ENCODE data around the gene TDRD7. TPM values are rescaled to one million over a fixed set of nuclear protein-coding genes. Genes with fewer than 3 reads are reported as not detected.

TDRD7 gene
- total RNA-seq, 1 experiment from 2014 or later, result 2.8 TPM

- CTCF ChIA-PET, result no interaction called here
- no peak for DNase-seq (ENCODE audit: low spot score)
Observed at GRCh38 chr9:97418880-97419279, 7.0 kb downstream of the TDRD7 start.

DNA sequence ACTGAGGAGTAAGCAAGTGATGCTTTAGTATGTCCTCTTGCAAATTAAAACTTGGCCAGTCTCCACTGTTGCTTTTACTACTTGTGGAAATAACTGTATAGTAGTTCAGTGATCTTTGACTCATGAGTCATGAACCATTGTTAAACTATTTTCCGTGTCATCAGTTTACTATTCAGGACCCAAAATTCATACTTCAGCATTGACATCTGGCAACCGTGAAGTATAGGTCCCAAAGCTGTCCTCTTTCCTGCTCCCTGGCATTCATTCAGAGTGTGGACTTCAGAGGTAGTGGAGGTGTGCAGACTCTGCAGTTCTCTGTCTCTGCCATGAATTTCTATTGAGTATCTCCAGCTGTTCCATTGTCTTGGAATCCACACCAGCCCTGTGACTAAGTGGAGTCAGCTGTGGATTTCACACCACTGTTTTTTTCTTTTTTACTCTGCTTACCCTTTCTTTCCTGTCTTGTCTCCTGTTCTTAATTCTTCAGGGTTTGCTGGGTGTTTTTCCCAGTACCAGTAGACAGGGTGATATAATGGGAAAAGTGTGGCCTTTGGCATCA, 7.5 kb downstream of the TDRD7 start:
- Mint-ChIP-seq H3K36me3 (no peaks in the 10 kb centered on the region), H3K9me3 (peaks cover 7% of the 10 kb centered on the region; the same call in 1 of the 2 replicates), H3K27me3 (ENCODE audit: low read depth) (peaks cover 14% of the 10 kb centered on the region), H3K27ac (no peak overlapping the region), H3K4me1 (peaks cover 13% of the 10 kb centered on the region), H3K4me3 (no peak overlapping the region)
- no peak for TF ChIP-seq ATF1 (CRISPR knock-in tag; IDR thresholded peaks at IDR 0.05)
- TF ChIP-seq SP1 (CRISPR knock-in tag; conservative IDR thresholded peaks at IDR 0.05), result no peak
- TF ChIP-seq E2F5 (CRISPR knock-in tag; IDR thresholded peaks at IDR 0.05), result no peak
- no peak for TF ChIP-seq TEAD4 (CRISPR knock-in tag; IDR thresholded peaks at IDR 0.05)
- no peak for TF ChIP-seq ESRRA (CRISPR knock-in tag; IDR thresholded peaks at IDR 0.05; ENCODE audit: borderline replicate concordance)
- ChIA-PET CTCF (interaction anchor here (1.0 kb wide), 1 partner anchor 32 kb away, joined by 3 read pairs; no protein-coding TSS in a partner anchor), POLR2A (no interaction called here)
- ATAC-seq (peak; percentile 41), DNase-seq (ENCODE audit: low spot score) (no peak)

More at GRCh38 chr9:97418880-97419279, 7.0 kb downstream of the TDRD7 start:
- H3K4me3 Mint-ChIP-seq, result no peak overlapping the region
- no peak for ATAC-seq
- TF ChIP-seq MXD4 (CRISPR knock-in tag; IDR thresholded peaks at IDR 0.05; ENCODE audit: borderline replicate concordance) (no peak), SMAD4 (CRISPR knock-in tag; IDR thresholded peaks at IDR 0.05) (no peak), OVOL2 (CRISPR knock-in tag; IDR thresholded peaks at IDR 0.05; ENCODE audit: borderline replicate concordance) (no peak), MLX (CRISPR knock-in tag; IDR thresholded peaks at IDR 0.05) (no peak), ELF4 (CRISPR knock-in tag; IDR thresholded peaks at IDR 0.05; ENCODE audit: low read depth) (no peak), USF2 (CRISPR knock-in tag; IDR thresholded peaks at IDR 0.05) (no peak), MYBL2 (CRISPR knock-in tag; IDR thresholded peaks at IDR 0.05) (no peak), ZNF512 (CRISPR knock-in tag; IDR thresholded peaks at IDR 0.05; ENCODE audit: borderline replicate concordance) (no peak)
- TF ChIP-seq, protein P1, sequence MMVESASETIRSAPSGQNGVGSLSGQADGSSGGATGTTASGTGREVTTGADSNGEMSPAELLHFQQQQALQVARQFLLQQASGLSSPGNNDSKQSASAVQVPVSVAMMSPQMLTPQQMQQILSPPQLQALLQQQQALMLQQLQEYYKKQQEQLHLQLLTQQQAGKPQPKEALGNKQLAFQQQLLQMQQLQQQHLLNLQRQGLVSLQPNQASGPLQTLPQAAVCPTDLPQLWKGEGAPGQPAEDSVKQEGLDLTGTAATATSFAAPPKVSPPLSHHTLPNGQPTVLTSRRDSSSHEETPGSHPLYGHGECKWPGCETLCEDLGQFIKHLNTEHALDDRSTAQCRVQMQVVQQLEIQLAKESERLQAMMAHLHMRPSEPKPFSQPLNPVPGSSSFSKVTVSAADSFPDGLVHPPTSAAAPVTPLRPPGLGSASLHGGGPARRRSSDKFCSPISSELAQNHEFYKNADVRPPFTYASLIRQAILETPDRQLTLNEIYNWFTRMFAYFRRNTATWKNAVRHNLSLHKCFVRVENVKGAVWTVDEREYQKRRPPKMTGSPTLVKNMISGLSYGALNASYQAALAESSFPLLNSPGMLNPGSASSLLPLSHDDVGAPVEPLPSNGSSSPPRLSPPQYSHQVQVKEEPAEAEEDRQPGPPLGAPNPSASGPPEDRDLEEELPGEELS (CRISPR knock-in tag; IDR thresholded peaks at IDR 0.05), result no peak
- no peaks in the 10 kb centered on the region for H3K36me3 Mint-ChIP-seq
- no peak overlapping the region for H3K27ac Mint-ChIP-seq
- 0 out of 2 replicates have a peak, but pooled peaks cover 3% of the 10 kb centered on the region for H3K9me3 Mint-ChIP-seq
- H3K27me3 Mint-ChIP-seq (ENCODE audit: low read depth), result peaks cover 19% of the 10 kb centered on the region
- POLR2A ChIA-PET, result no interaction called here
- H3K4me1 Mint-ChIP-seq, result peaks cover 13% of the 10 kb centered on the region

DNA sequence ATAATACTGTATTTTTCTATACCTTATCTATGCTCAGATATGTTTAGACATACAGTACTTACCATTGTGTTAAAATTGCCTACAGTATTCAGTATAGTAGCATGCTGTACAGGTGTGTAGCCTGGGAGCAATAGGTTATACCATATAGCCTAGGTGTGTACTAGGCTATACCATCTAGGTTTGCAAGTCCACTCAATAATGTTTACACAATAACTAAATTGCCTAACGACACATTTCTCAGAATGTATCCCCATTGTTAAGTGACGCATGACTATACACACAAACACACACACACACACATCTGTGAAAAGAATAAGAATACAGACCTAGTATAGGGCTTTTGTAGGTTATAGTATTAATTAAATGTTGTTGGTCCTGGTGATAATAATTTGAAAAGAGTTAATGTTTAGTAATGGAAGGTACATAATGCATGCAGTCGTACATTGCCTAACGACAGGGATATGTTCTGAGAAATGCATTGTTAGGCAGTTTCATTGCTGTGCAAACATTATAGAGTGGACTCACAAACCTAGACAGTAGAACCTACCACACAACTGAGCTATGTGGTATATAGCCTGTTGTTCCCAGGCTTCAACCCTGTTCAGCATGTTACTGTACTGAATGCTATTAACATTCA, 13.6 kb downstream of the TDRD7 start:
- no peak for ATAC-seq
- H3K27ac Mint-ChIP-seq, result no peak overlapping the region
- TF ChIP-seq SOX15 (CRISPR knock-in tag; IDR thresholded peaks at IDR 0.05) (no peak), AR (CRISPR knock-in tag; IDR thresholded peaks at IDR 0.05) (no peak), CREB1 (CRISPR knock-in tag; IDR thresholded peaks at IDR 0.05) (no peak), ERG (CRISPR knock-in tag; IDR thresholded peaks at IDR 0.05) (no peak), ZNF416 (CRISPR knock-in tag; IDR thresholded peaks at IDR 0.05) (no peak)

More for the DNA sequence above, 13.6 kb downstream of the TDRD7 start:
- CTCF ChIA-PET, result no interaction called here
- Mint-ChIP-seq H3K27me3 (ENCODE audit: low read depth) (no peaks in the 10 kb centered on the region), H3K4me3 (no peak overlapping the region), H3K4me1 (no peaks in the 10 kb centered on the region), H3K9me3 (peaks cover 7% of the 10 kb centered on the region; the same call in 1 of the 2 replicates), H3K36me3 (no peaks in the 10 kb centered on the region)
- DNase-seq (ENCODE audit: low spot score), result no peak
- POLR2A ChIA-PET, result no interaction called here

Measured in WTC11 (cell line).